ENCODE results near the gene PDZD7. TPM values are rescaled to one million over a fixed set of nuclear protein-coding genes. Genes with fewer than 3 reads are reported as not detected.

The PDZD7 gene
- total RNA-seq, 4 donors from 2014 or later = under 0.01 to 0.75 (median 0.39) TPM

- Histone ChIP-seq H3K36me3 (peaks cover 0 to 6% (median 2%) of the 10 kb centered on the region in 4 donors), H3K27me3 (peaks cover 0 to 5% (median 0%) of the 10 kb centered on the region in 4 donors), H3K4me1 (peaks cover 7 to 25% (median 19%) of the 10 kb centered on the region in 4 donors), H3K9me3 (no peaks in the 10 kb centered on the region), H3K4me3 (no peak overlapping the region), H3K27ac (replicated peaks in 1 of 4) (no peak overlapping the region)
- TF ChIP-seq EP300 (IDR thresholded peaks at IDR 0.05) = no peak
- no peak for TF ChIP-seq POLR2AphosphoS5 (IDR thresholded peaks at IDR 0.05)
- no peak for TF ChIP-seq POLR2A (IDR thresholded peaks at IDR 0.05; ENCODE audit: low read depth)
- TF ChIP-seq, protein P1, sequence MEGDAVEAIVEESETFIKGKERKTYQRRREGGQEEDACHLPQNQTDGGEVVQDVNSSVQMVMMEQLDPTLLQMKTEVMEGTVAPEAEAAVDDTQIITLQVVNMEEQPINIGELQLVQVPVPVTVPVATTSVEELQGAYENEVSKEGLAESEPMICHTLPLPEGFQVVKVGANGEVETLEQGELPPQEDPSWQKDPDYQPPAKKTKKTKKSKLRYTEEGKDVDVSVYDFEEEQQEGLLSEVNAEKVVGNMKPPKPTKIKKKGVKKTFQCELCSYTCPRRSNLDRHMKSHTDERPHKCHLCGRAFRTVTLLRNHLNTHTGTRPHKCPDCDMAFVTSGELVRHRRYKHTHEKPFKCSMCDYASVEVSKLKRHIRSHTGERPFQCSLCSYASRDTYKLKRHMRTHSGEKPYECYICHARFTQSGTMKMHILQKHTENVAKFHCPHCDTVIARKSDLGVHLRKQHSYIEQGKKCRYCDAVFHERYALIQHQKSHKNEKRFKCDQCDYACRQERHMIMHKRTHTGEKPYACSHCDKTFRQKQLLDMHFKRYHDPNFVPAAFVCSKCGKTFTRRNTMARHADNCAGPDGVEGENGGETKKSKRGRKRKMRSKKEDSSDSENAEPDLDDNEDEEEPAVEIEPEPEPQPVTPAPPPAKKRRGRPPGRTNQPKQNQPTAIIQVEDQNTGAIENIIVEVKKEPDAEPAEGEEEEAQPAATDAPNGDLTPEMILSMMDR (IDR thresholded peaks at IDR 0.05) = no peak
- intact Hi-C loops (cut with DNase I) = no loop called here
- DNase-seq (ENCODE audit: extremely low spot score) = no peak
- 58% methylated on average over 3 of the region's 4 CpGs for WGBS
Observed at GRCh38 chr10:100970914-100971811, 59.8 kb downstream of the PDZD7 start.

DNA sequence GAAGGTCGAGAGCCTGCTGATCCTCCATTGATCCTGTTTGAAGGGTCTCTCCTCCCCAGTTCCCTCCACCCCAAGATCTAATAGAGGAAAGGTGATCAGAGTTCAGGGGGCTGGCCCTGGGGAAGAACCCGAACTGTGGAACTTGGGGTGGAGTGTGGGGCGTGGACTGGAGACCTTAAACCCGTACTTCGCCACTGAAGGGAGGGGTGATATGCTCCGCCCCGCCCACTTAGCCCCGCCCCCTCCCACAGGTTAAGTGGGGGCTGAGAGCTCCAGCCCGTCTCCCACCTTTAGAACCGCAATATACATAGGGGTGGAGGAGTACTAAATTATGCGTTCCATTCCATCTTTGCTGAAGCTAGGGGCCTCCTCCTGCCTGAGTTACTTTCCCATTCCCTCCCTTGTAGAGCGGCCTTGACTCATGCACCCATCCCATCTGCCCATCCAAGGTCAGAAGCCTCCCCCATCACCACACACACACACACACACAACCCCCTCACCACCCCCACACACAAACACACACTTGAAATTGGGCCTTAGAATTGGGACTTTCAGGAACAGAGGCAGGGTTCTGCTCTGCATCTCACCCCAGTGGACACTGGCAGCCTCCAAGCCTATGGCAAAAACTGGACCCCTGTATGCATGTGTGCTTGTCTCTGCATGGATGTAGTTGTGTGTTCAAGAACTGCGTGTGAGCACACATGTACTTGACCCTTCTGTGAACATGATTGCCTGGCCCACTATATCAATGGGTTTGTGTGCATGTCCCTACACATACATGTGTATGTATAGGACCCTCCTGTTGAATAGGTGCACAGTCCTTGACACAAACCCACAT lies 60.6 kb downstream of the PDZD7 start:
- Histone ChIP-seq H3K9me3 (no peaks in the 10 kb centered on the region), H3K36me3 (peaks cover 0 to 13% (median 10%) of the 10 kb centered on the region in 4 donors), H3K4me1 (peaks cover 7 to 25% (median 19%) of the 10 kb centered on the region in 4 donors), H3K4me3 (peak overlapping the region; percentile 53 to 73 (median 62)), H3K27me3 (peaks cover 0 to 5% (median 0%) of the 10 kb centered on the region in 4 donors), H3K27ac (replicated peaks in 1 of 4) (no peak overlapping the region)
- TF ChIP-seq POLR2AphosphoS5 (IDR thresholded peaks at IDR 0.05) (no peak), POLR2A (IDR thresholded peaks at IDR 0.05; ENCODE audit: low read depth) (no peak), EP300 (IDR thresholded peaks at IDR 0.05) (no peak)
- TF ChIP-seq, protein P1 (IDR thresholded peaks at IDR 0.05) = no peak
- peak; percentile 88 for DNase-seq (ENCODE audit: extremely low spot score)
- 54% methylated on average over 13 of the region's 13 CpGs for WGBS
- intact Hi-C loops (cut with DNase I) = no loop called here

DNA sequence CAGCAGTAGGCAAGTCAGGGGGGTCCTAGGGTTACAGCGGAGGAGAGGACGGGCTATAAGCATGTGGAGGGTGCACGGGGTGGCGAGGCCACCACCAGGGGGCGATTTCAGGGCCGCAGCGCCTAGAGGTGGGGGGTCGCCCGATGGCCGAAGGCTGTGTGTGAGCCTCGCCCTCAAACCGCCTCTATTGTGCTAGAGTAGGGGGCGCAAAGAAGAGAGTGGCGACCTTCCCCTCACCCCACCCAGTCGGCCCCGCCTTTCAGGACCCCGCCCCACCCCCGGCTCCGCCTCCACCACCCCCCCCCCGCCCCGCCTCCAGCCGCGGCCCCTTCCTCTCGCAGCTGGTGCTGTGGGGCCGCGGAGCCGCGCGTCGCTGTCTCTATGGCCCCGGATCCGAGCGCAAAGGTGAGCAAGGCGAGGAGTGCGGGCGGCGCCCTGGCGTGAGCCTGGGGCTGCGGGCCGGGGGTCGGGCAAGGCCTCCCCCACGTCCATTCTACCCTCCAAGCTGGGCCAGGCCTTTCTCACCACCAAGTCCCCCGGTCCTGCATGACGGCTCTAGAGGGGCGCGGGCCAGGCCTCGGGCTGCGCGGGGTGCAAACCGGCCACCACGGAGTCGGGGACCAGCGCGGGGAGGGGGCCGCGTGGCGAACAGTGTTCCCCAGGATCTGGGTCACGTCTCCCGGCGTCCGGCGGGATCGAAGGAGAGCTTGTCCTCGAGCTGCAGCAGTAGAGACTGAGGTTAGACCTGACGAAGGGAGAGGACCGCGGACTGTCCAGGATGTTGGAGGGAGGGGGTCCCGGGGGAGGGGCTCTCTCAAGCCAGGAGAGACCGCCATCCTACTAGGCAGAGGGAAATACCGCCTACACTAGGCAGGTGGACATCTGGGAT lies 61.5 kb downstream of the PDZD7 start, which contains the start of gene SEMA4G:
Gene SEMA4G, plus strand, starts transcription at position 318 of the 889 bp plus-strand sequence. CDS start 3,409 bp downstream, outside the sequence.
- peaks cover 0 to 5% (median 0%) of the 10 kb centered on the region in 4 donors for H3K27me3 ChIP-seq
- 5% methylated on average over 28 of the region's 70 CpGs for WGBS
- H3K4me3 ChIP-seq = peak within 1 kb of the TSS; percentile 53 to 73 (median 62)
- intact Hi-C loops (cut with DNase I) = loop anchor here (10.0 kb wide), 1 partner anchor 45 kb away; no protein-coding TSS in a partner anchor
- no peaks in the 10 kb centered on the region for H3K9me3 ChIP-seq
- peaks cover 0 to 21% (median 13%) of the 10 kb centered on the region in 4 donors for H3K36me3 ChIP-seq
- TF ChIP-seq POLR2A (IDR thresholded peaks at IDR 0.05; ENCODE audit: low read depth) (no peak), POLR2AphosphoS5 (IDR thresholded peaks at IDR 0.05) (no peak), EP300 (IDR thresholded peaks at IDR 0.05) (no peak)
- TF ChIP-seq, protein P1 (IDR thresholded peaks at IDR 0.05) = peak; percentile 54 to 71 (median 60)
- peaks cover 7 to 25% (median 19%) of the 10 kb centered on the region in 4 donors for H3K4me1 ChIP-seq
- DNase-seq (ENCODE audit: extremely low spot score) = peak; percentile 90
- peak within 1 kb of the TSS in 1 of 4 donors; percentile 3 for H3K27ac ChIP-seq (replicated peaks in 1 of 4)

GRCh38 chr10:100968863-100969186 lies 62.1 kb downstream of the PDZD7 start:
- Histone ChIP-seq H3K9me3 (no peaks in the 10 kb centered on the region), H3K27ac (replicated peaks in 1 of 4) (no peak overlapping the region), H3K4me3 (peak overlapping the region; percentile 53 to 73 (median 62)), H3K36me3 (peaks cover 0 to 27% (median 15%) of the 10 kb centered on the region in 4 donors), H3K4me1 (peaks cover 7 to 25% (median 19%) of the 10 kb centered on the region in 4 donors), H3K27me3 (peaks cover 0 to 5% (median 0%) of the 10 kb centered on the region in 4 donors)
- no peak for DNase-seq (ENCODE audit: extremely low spot score)
- intact Hi-C loops (cut with DNase I) = loop anchor here (10.0 kb wide), 1 partner anchor 46 kb away; no protein-coding TSS in a partner anchor
- no peak for TF ChIP-seq EP300 (IDR thresholded peaks at IDR 0.05)
- no peak for TF ChIP-seq POLR2AphosphoS5 (IDR thresholded peaks at IDR 0.05)
- TF ChIP-seq, protein P1 (IDR thresholded peaks at IDR 0.05) = no peak
- TF ChIP-seq POLR2A (IDR thresholded peaks at IDR 0.05; ENCODE audit: low read depth) = no peak
- 36% methylated on average over 9 of the region's 9 CpGs for WGBS

Data from esophagus muscularis mucosa (tissue), 4 donors.